Loucy (cell line): ENCODE results near the gene CCN2.

Experiments
- H2AFZ ChIP-seq: fragments of 200-600 bp; sonication (generic); 2 replicates; pipeline ENCODE4 v1.6.0; 2016; ENCODE audit warnings: antibody characterized with exemption, mild to moderate bottlenecking, low read length, moderate library complexity
- H3F3A ChIP-seq: fragments of 200-600 bp; 2 replicates; pipeline ENCODE4 v1.6.0; 2016; ENCODE audit warnings: antibody characterized with exemption, low read depth, mild to moderate bottlenecking
- H3K27me3 ChIP-seq: fragments of 200-600 bp; sonication (generic); 2 replicates; pipeline ENCODE4 v1.6.1; 2014; ENCODE audit warnings: low read length, mild to moderate bottlenecking; ENCODE audit not compliant: insufficient read depth, poor library complexity, severe bottlenecking
- H3K36me3 ChIP-seq: fragments of 200-600 bp; sonication (generic); 2 replicates; pipeline ENCODE4 v1.6.1; 2016; ENCODE audit warnings: low read length; ENCODE audit not compliant: insufficient read depth
- H3K4me1 ChIP-seq: fragments of 200-600 bp; sonication (generic); 2 replicates; pipeline ENCODE4 v1.5.1; 2014; ENCODE audit warnings: low read length, mild to moderate bottlenecking; ENCODE audit not compliant: insufficient read depth, poor library complexity, severe bottlenecking
- H3K4me2 ChIP-seq: fragments of 200-600 bp; sonication (generic); 2 replicates; pipeline ENCODE4 v1.6.0; 2014; ENCODE audit warnings: antibody characterized with exemption, low read length, low read depth, mild to moderate bottlenecking; ENCODE audit not compliant: poor library complexity, severe bottlenecking
- H3K4me3 ChIP-seq: fragments of 200-600 bp; sonication (generic); 2 replicates; pipeline ENCODE4 v1.5.1; 2014; ENCODE audit warnings: low read length, mild to moderate bottlenecking, mixed read lengths; ENCODE audit not compliant: poor library complexity, severe bottlenecking
- H3K79me2 ChIP-seq: fragments of 200-600 bp; sonication (generic); 2 replicates; pipeline ENCODE4 v1.6.1; 2014; ENCODE audit warnings: low read length; ENCODE audit not compliant: insufficient read depth
- H3K9ac ChIP-seq: fragments of 200-600 bp; sonication (generic); 2 replicates; pipeline ENCODE4 v1.6.0; 2014; ENCODE audit warnings: mild to moderate bottlenecking, low read depth, low read length, moderate library complexity; ENCODE audit not compliant: poor library complexity, severe bottlenecking
- H3K9me2 ChIP-seq: fragments of 200-600 bp; sonication (generic); replicated peaks from 2 replicates; pipeline ENCODE4 v1.6.1; 2016; ENCODE audit warnings: low read depth, low read length, mixed read lengths
- H3K9me3 ChIP-seq: fragments of 200-600 bp; sonication (generic); 2 replicates; pipeline ENCODE4 v1.6.1; 2014; ENCODE audit warnings: mild to moderate bottlenecking, antibody characterized with exemption, low read length, low read depth; ENCODE audit not compliant: insufficient read depth
- H4K20me1 ChIP-seq: fragments of 200-600 bp; sonication (generic); 2 replicates; pipeline ENCODE4 v1.6.0; 2014; ENCODE audit warnings: antibody characterized with exemption, low read length, mild to moderate bottlenecking; ENCODE audit not compliant: insufficient read depth, poor library complexity, severe bottlenecking
- CTCF ChIP-seq: fragments of 200-600 bp; sonication (generic); conservative IDR thresholded peaks from 2 replicates; pipeline ENCODE4 v1.5.1; 2014; ENCODE audit warnings: mild to moderate bottlenecking, antibody characterized with exemption, low read length
- EZH2phosphoT487 ChIP-seq: fragments of 200-600 bp; IDR thresholded peaks from 2 replicates; pipeline ENCODE4 v1.6.1; 2018; ENCODE audit warnings: antibody characterized with exemption, mild to moderate bottlenecking, moderate library complexity, borderline replicate concordance

CCN2 gene

GRCh38 chr6:131924881-131925474 lies 26.2 kb downstream of the CCN2 start:
- Histone ChIP-seq H3K9me2 (no peaks in the 10 kb centered on the region), H2AFZ (peak overlapping the region; percentile 6; the same call in 1 of the 2 replicates), H3K4me3 (no peak overlapping the region), H3K79me2 (no peaks in the 10 kb centered on the region), H3K27me3 (no peaks in the 10 kb centered on the region), H3K36me3 (no peaks in the 10 kb centered on the region), H3F3A (no peaks in the 10 kb centered on the region), H4K20me1 (no peaks in the 10 kb centered on the region), H3K4me2 (peak overlapping the region; percentile 13), H3K9ac (no peak overlapping the region), H3K4me1 (no peaks in the 10 kb centered on the region), H3K9me3 (no peaks in the 10 kb centered on the region)
- no peak for TF ChIP-seq EZH2phosphoT487
- TF ChIP-seq CTCF: peak; percentile 84

- H2AFZ ChIP-seq: no peak overlapping the region
- H3K4me3 ChIP-seq: no peak overlapping the region
- no peak overlapping the region for H3K4me2 ChIP-seq
- no peak for TF ChIP-seq EZH2phosphoT487
- peak; percentile 96 for TF ChIP-seq CTCF
- no peak overlapping the region for H3K9ac ChIP-seq
- no peaks in the 10 kb centered on the region for H3F3A ChIP-seq
- no peaks in the 10 kb centered on the region for H4K20me1 ChIP-seq
- H3K9me2 ChIP-seq: no peaks in the 10 kb centered on the region
- no peaks in the 10 kb centered on the region for H3K9me3 ChIP-seq
- H3K79me2 ChIP-seq: no peaks in the 10 kb centered on the region
- no peaks in the 10 kb centered on the region for H3K4me1 ChIP-seq
- peaks cover 6% of the 10 kb centered on the region for H3K27me3 ChIP-seq
- no peaks in the 10 kb centered on the region for H3K36me3 ChIP-seq
Measured at GRCh38 chr6:131923356-131923755, 27.8 kb downstream of the CCN2 start.

- H3K79me2 ChIP-seq: no peaks in the 10 kb centered on the region
- peaks cover 18% of the 10 kb centered on the region for H3K4me1 ChIP-seq
- H3K9ac ChIP-seq: no peak overlapping the region
- no peak overlapping the region for H3K4me3 ChIP-seq
- H4K20me1 ChIP-seq: no peaks in the 10 kb centered on the region
- peaks cover 22% of the 10 kb centered on the region for H3K27me3 ChIP-seq
- H3K4me2 ChIP-seq: no peak overlapping the region
- no peaks in the 10 kb centered on the region for H3K9me2 ChIP-seq
- no peaks in the 10 kb centered on the region for H3K36me3 ChIP-seq
- no peak for TF ChIP-seq CTCF
- TF ChIP-seq EZH2phosphoT487: no peak
- no peak overlapping the region for H2AFZ ChIP-seq
- H3F3A ChIP-seq: no peaks in the 10 kb centered on the region
- no peaks in the 10 kb centered on the region for H3K9me3 ChIP-seq
Measured at GRCh38 chr6:131920656-131921055, 30.5 kb downstream of the CCN2 start.
